Ishikawa (cell line): Measurements from ENCODE around the gene COMMD7.

Experiments used
- CEBPB ChIP-seq: IDR thresholded peaks from 2 replicates; pipeline ENCODE4 v1.6.1; 2012
- CREB1 ChIP-seq: IDR thresholded peaks from 2 replicates; pipeline ENCODE4 v1.6.1; 2012; ENCODE audit warnings: low read depth
- EGR1 ChIP-seq: IDR thresholded peaks from 2 replicates; pipeline ENCODE4 v1.6.1; 2012
- EP300 ChIP-seq: IDR thresholded peaks from 2 replicates; pipeline ENCODE4 v1.6.1; 2012; ENCODE audit warnings: borderline replicate concordance
- FOXM1 ChIP-seq: IDR thresholded peaks from 2 replicates; pipeline ENCODE4 v1.6.1; 2012; ENCODE audit warnings: low read depth, borderline replicate concordance
- MAX ChIP-seq: IDR thresholded peaks from 2 replicates; pipeline ENCODE4 v1.6.1; 2012
- NFIC ChIP-seq: IDR thresholded peaks from 2 replicates; pipeline ENCODE4 v1.6.1; 2012
- RAD21 ChIP-seq: IDR thresholded peaks from 2 replicates; pipeline ENCODE4 v1.6.1; 2012; ENCODE audit warnings: low read depth
- REST ChIP-seq: IDR thresholded peaks from 2 replicates; pipeline ENCODE4 v1.6.1; 2012; ENCODE audit warnings: low read depth, mild to moderate bottlenecking
- TAF1 ChIP-seq: IDR thresholded peaks from 2 replicates; pipeline ENCODE4 v1.6.1; 2012; ENCODE audit warnings: low read depth, mild to moderate bottlenecking
- TCF12 ChIP-seq: IDR thresholded peaks from 2 replicates; pipeline ENCODE4 v1.6.1; 2012; ENCODE audit warnings: low read depth
- TEAD4 ChIP-seq: IDR thresholded peaks from 2 replicates; pipeline ENCODE4 v1.6.1; 2012
- USF1 ChIP-seq: IDR thresholded peaks from 2 replicates; pipeline ENCODE4 v1.6.1; 2012
- YY1 ChIP-seq: IDR thresholded peaks from 2 replicates; pipeline ENCODE4 v1.6.1; 2012; ENCODE audit warnings: low read depth
- ZBTB7A ChIP-seq: IDR thresholded peaks from 2 replicates; pipeline ENCODE4 v1.6.1; 2012; ENCODE audit warnings: low read depth

The COMMD7 gene

GRCh38 chr20:32743237-32744112 is at the start of gene COMMD7:
Gene COMMD7, minus strand, starts transcription at chr20:32743467. Its CDS starts 76 bp downstream, at chr20:32743391.
- 0 out of 2 replicates have a peak, but pooled peaks have one; percentile 18 for TF ChIP-seq EP300
- no peak for TF ChIP-seq CREB1
- no peak for TF ChIP-seq TCF12
- TF ChIP-seq TEAD4 = no peak
- no peak for TF ChIP-seq FOXM1
- TF ChIP-seq ZBTB7A = peak; percentile 48; the same call in 1 of the 2 replicates

- TF ChIP-seq MAX (no peak), USF1 (no peak), NFIC (no peak), TAF1 (no peak), CEBPB (no peak), FOXM1 (no peak), REST (no peak), RAD21 (no peak), EGR1 (no peak), ZBTB7A (no peak), EP300 (no peak), CREB1 (no peak)
These were observed 49.6 kb upstream of the COMMD7 start for GRCh38 chr20:32792731-32793458.

GRCh38 chr20:32792316-32792715 is 49.0 kb upstream of the COMMD7 start:
- TF ChIP-seq ZBTB7A (no peak), EGR1 (no peak), CEBPB (no peak), EP300 (no peak), TEAD4 (no peak), TCF12 (no peak), YY1 (no peak), REST (no peak), RAD21 (no peak), USF1 (no peak), MAX (no peak), CREB1 (no peak), FOXM1 (no peak), NFIC (no peak), TAF1 (no peak)

GRCh38 chr20:32790751-32791057 is 47.4 kb upstream of the COMMD7 start:
- TF ChIP-seq EGR1 (no peak), TEAD4 (no peak), YY1 (no peak), NFIC (no peak), ZBTB7A (no peak), CEBPB (no peak), USF1 (no peak), FOXM1 (no peak), REST (no peak), TAF1 (no peak), MAX (no peak)
